Epithelial cell of proximal tubule (primary cell): ENCODE results near the gene SLC44A3. TPM values are rescaled to one million over a fixed set of nuclear protein-coding genes. Genes with fewer than 3 reads are reported as not detected.
A peak's percentile ranks its signal among the peaks of the same experiment; 100 is the strongest.

ENCODE experiments used
- DNase-seq: peaks from one replicate; pipeline ENCODE4 v3.0.0-alpha.2; 2011; ENCODE audit warnings: low read depth
- H3K4me3 ChIP-seq: 2 replicates; pipeline ENCODE4 v1.5.1; 2011; ENCODE audit warnings: low read depth, mild to moderate bottlenecking, low read length
- CTCF ChIP-seq: conservative IDR thresholded peaks from 2 replicates; pipeline ENCODE4 v1.5.1; 2012; ENCODE audit warnings: low read depth, mild to moderate bottlenecking, low read length
- total RNA-seq: library from RNA; depleted of rRNA; stranded (reverse); fragments of >200 nt; gene quantifications from 2 replicates; pipeline ENCODE4 v1.2.3, GENCODE V29; 2015

SLC44A3 gene
- total RNA-seq, 1 donor from 2014 or later = 24.3 TPM

GRCh38 chr1:94921977-94922376 is 101.8 kb downstream of the SLC44A3 start:
- TF ChIP-seq CTCF = no peak
- no peak for DNase-seq
- no peak overlapping the region for H3K4me3 ChIP-seq

- DNase-seq = peak; percentile 71
- peak overlapping the region; percentile 85 for H3K4me3 ChIP-seq
- TF ChIP-seq CTCF = no peak
Observed at GRCh38 chr1:94922761-94923331, 102.7 kb downstream of the SLC44A3 start.

- no peak for DNase-seq
- no peak for TF ChIP-seq CTCF
- peak overlapping the region; percentile 85 for H3K4me3 ChIP-seq
Observed at GRCh38 chr1:94925004-94925403, 104.8 kb downstream of the SLC44A3 start.

- no peak for DNase-seq
- TF ChIP-seq CTCF = no peak
- peak overlapping the region; percentile 85 for H3K4me3 ChIP-seq
Observed at GRCh38 chr1:94925561-94926125, 105.5 kb downstream of the SLC44A3 start.

- H3K4me3 ChIP-seq = peak overlapping the region; percentile 85
- peak; percentile 38 for TF ChIP-seq CTCF
- DNase-seq = no peak
Observed at GRCh38 chr1:94926126-94926914, 106.2 kb downstream of the SLC44A3 start.

- no peak for TF ChIP-seq CTCF
- DNase-seq = no peak
- H3K4me3 ChIP-seq = peak within 1 kb of the TSS; percentile 85
Observed at GRCh38 chr1:94926915-94927404, 106.8 kb downstream of the SLC44A3 start, which contains the start of gene CNN3. Gene CNN3, minus strand, starts transcription at chr1:94927110. Its CDS starts 216 bp downstream, at chr1:94926894.
